ENCODE results near the gene ADRA2C.

- TF ChIP-seq CTCF (conservative IDR thresholded peaks at IDR 0.05; ENCODE audit: low read length) = no peak
- TF ChIP-seq EZH2phosphoT487 (IDR thresholded peaks at IDR 0.05; ENCODE audit: borderline replicate concordance) = no peak
These were observed 21.3 kb upstream of the ADRA2C start for GRCh38 chr4:3744901-3745300.

Data from Loucy (cell line).